Panc1 (cell line): Measurements from ENCODE around the gene PPARG.

Source experiments
- CTCF ChIP-seq: fragments of 450-650 bp; IDR thresholded peaks from 2 replicates; pipeline ENCODE4 v1.5.1; 2017; ENCODE audit warnings: mild to moderate bottlenecking
- POLR2AphosphoS5 ChIP-seq: IDR thresholded peaks from 2 replicates; pipeline ENCODE4 v1.6.1; 2012; ENCODE audit warnings: mild to moderate bottlenecking, low read depth, low read length, moderate library complexity
- REST ChIP-seq, 2 experiments: IDR thresholded peaks; 2 replicates each; pipeline ENCODE4 v1.6.1; 2011 to 2012; ENCODE audit warnings: low read depth in 2 of 2, control low read depth in 1 of 2, low read length in 1 of 2, mild to moderate bottlenecking in 1 of 2, moderate library complexity in 1 of 2; ENCODE audit not compliant: insufficient read depth in 1 of 2
- TCF7L2 ChIP-seq: IDR thresholded peaks from 2 replicates; pipeline ENCODE4 v1.6.1; 2011; ENCODE audit warnings: mild to moderate bottlenecking, low read depth, low read length, inconsistent platforms

GRCh38 chr3:12294885-12295580, 6.2 kb downstream of the PPARG start:
- no peak for TF ChIP-seq CTCF
- no peak for TF ChIP-seq REST (IDR thresholded peaks at IDR 0.05; ENCODE audit: insufficient read depth in 1 of 2, low read depth in 2 of 2, low read length in 1 of 2)
- TF ChIP-seq TCF7L2 = no peak
- no peak for TF ChIP-seq POLR2AphosphoS5
